Nephron progenitor cell (in vitro differentiated cells): ENCODE measurements around the gene ITPK1.

Source experiments
- DNase-seq: peaks from one replicate; pipeline ENCODE4 v3.0.0; 2021
- H3K27ac Mint-ChIP-seq: 2 replicates; pipeline ENCODE4 v1.8.0; 2021; ENCODE audit warnings: mild to moderate bottlenecking, moderate library complexity, mixed read lengths
- H3K27me3 Mint-ChIP-seq: 2 replicates; pipeline ENCODE4 v1.8.0; 2021; ENCODE audit warnings: mild to moderate bottlenecking, low read depth, mixed read lengths; ENCODE audit not compliant: poor library complexity
- H3K36me3 Mint-ChIP-seq: 2 replicates; pipeline ENCODE4 v1.8.0; 2021; ENCODE audit warnings: low read depth, mixed read lengths
- H3K4me1 Mint-ChIP-seq: 2 replicates; pipeline ENCODE4 v1.8.0; 2021; ENCODE audit warnings: mixed read lengths
- H3K4me3 Mint-ChIP-seq: 2 replicates; pipeline ENCODE4 v1.8.0; 2021; ENCODE audit warnings: mild to moderate bottlenecking, moderate library complexity, mixed read lengths
- H3K9me3 Mint-ChIP-seq: 2 replicates; pipeline ENCODE4 v1.8.0; 2021; ENCODE audit warnings: mild to moderate bottlenecking, moderate library complexity, mixed read lengths
- CTCF ChIP-seq: fragments of 200-600 bp; sonication (generic); IDR thresholded peaks from 2 replicates; pipeline ENCODE4 v1.5.0; 2021; ENCODE audit warnings: antibody characterized with exemption

ITPK1 gene

GRCh38 chr14:92952481-92953298, 163.0 kb downstream of the ITPK1 start:
- Mint-ChIP-seq H3K36me3 (no peaks in the 10 kb centered on the region), H3K27ac (no peak overlapping the region), H3K9me3 (no peaks in the 10 kb centered on the region), H3K4me3 (no peak overlapping the region), H3K27me3 (peaks cover 3% of the 10 kb centered on the region), H3K4me1 (peaks cover 6% of the 10 kb centered on the region)
- TF ChIP-seq CTCF = no peak
- DNase-seq = no peak

- H3K27me3 Mint-ChIP-seq = peaks cover 3% of the 10 kb centered on the region
- H3K4me3 Mint-ChIP-seq = no peak overlapping the region
- H3K36me3 Mint-ChIP-seq = no peaks in the 10 kb centered on the region
- peak; percentile 97 for TF ChIP-seq CTCF
- peak; percentile 89 for DNase-seq
- H3K27ac Mint-ChIP-seq = no peak overlapping the region
- no peaks in the 10 kb centered on the region for H3K9me3 Mint-ChIP-seq
- H3K4me1 Mint-ChIP-seq = peaks cover 6% of the 10 kb centered on the region
Measured at GRCh38 chr14:92951912-92952471, 163.7 kb downstream of the ITPK1 start.

- Mint-ChIP-seq H3K9me3 (no peaks in the 10 kb centered on the region), H3K27ac (no peak overlapping the region)
Measured at GRCh38 chr14:92951261-92951660, 164.5 kb downstream of the ITPK1 start.

GRCh38 chr14:92950773-92951172, 165.0 kb downstream of the ITPK1 start:
- Mint-ChIP-seq H3K36me3 (no peaks in the 10 kb centered on the region), H3K4me1 (peaks cover 6% of the 10 kb centered on the region), H3K4me3 (no peak overlapping the region), H3K9me3 (no peaks in the 10 kb centered on the region), H3K27ac (no peak overlapping the region), H3K27me3 (peaks cover 3% of the 10 kb centered on the region)
- no peak for DNase-seq
- no peak for TF ChIP-seq CTCF

More at GRCh38 chr14:92951261-92951660, 164.5 kb downstream of the ITPK1 start:
- no peak overlapping the region for H3K4me3 Mint-ChIP-seq
- no peak for DNase-seq
- H3K4me1 Mint-ChIP-seq = peaks cover 6% of the 10 kb centered on the region
- no peaks in the 10 kb centered on the region for H3K36me3 Mint-ChIP-seq
- no peak for TF ChIP-seq CTCF
- peaks cover 3% of the 10 kb centered on the region for H3K27me3 Mint-ChIP-seq

GRCh38 chr14:92950193-92950540, 165.6 kb downstream of the ITPK1 start:
- DNase-seq = no peak
- TF ChIP-seq CTCF = no peak
- no peaks in the 10 kb centered on the region for H3K9me3 Mint-ChIP-seq
- H3K27ac Mint-ChIP-seq = no peak overlapping the region
- H3K4me3 Mint-ChIP-seq = no peak overlapping the region
- H3K27me3 Mint-ChIP-seq = peaks cover 3% of the 10 kb centered on the region
- peaks cover 6% of the 10 kb centered on the region for H3K4me1 Mint-ChIP-seq
- H3K36me3 Mint-ChIP-seq = no peaks in the 10 kb centered on the region
